ENCODE results near the gene PTEN.
"Not testable (repeated sequence)": the region's sequence is repeated elsewhere in the genome, so short reads cannot be mapped to it uniquely, and the experiment has no call there.

Gene PTEN

GRCh38 chr10:87882555-87883294 lies 19.3 kb downstream of the PTEN start:
- Histone ChIP-seq H3K9me3 (no peaks in the 10 kb centered on the region), H3K27me3 (no peaks in the 10 kb centered on the region), H3K36me3 (peaks cover 28% of the 10 kb centered on the region), H3K4me3 (ENCODE audit: low read depth, low read length) (no peak overlapping the region; the same call in 1 of the 2 replicates), H3K4me1 (peaks cover 13% of the 10 kb centered on the region)
- DNase-seq, result no peak
- TF ChIP-seq CTCF (IDR thresholded peaks at IDR 0.05; ENCODE audit: low read depth, low read length), result no peak

- peaks cover 13% of the 10 kb centered on the region for H3K4me1 ChIP-seq
- TF ChIP-seq CTCF (IDR thresholded peaks at IDR 0.05; ENCODE audit: low read depth, low read length), result no peak
- H3K9me3 ChIP-seq, result no peaks in the 10 kb centered on the region
- H3K36me3 ChIP-seq, result peaks cover 19% of the 10 kb centered on the region
- no peak for DNase-seq
- no peak overlapping the region for H3K4me3 ChIP-seq (ENCODE audit: low read depth, low read length)
- H3K27me3 ChIP-seq, result no peaks in the 10 kb centered on the region
These were observed 23.2 kb downstream of the PTEN start for GRCh38 chr10:87886635-87887034.

- Histone ChIP-seq H3K36me3 (peaks cover 19% of the 10 kb centered on the region), H3K4me3 (ENCODE audit: low read depth, low read length) (no peak overlapping the region)
These were observed 23.7 kb downstream of the PTEN start for GRCh38 chr10:87887146-87887545.

GRCh38 chr10:87887548-87888289 lies 24.3 kb downstream of the PTEN start:
- H3K4me1 ChIP-seq, result peaks cover 8% of the 10 kb centered on the region
- TF ChIP-seq CTCF (IDR thresholded peaks at IDR 0.05; ENCODE audit: low read depth, low read length), result no peak
- no peaks in the 10 kb centered on the region for H3K27me3 ChIP-seq
- no peak overlapping the region for H3K4me3 ChIP-seq (ENCODE audit: low read depth, low read length)
- H3K9me3 ChIP-seq, result no peaks in the 10 kb centered on the region
- DNase-seq, result no peak
- H3K36me3 ChIP-seq, result peaks cover 19% of the 10 kb centered on the region

More at GRCh38 chr10:87887146-87887545, 23.7 kb downstream of the PTEN start:
- Histone ChIP-seq H3K9me3 (no peaks in the 10 kb centered on the region), H3K4me1 (peaks cover 8% of the 10 kb centered on the region), H3K27me3 (no peaks in the 10 kb centered on the region)
- no peak for TF ChIP-seq CTCF (IDR thresholded peaks at IDR 0.05; ENCODE audit: low read depth, low read length)
- no peak for DNase-seq

- TF ChIP-seq CTCF (IDR thresholded peaks at IDR 0.05; ENCODE audit: low read depth, low read length), result no peak
- Histone ChIP-seq H3K4me1 (no peaks in the 10 kb centered on the region), H3K4me3 (ENCODE audit: low read depth, low read length) (no peak overlapping the region), H3K36me3 (peaks cover 3% of the 10 kb centered on the region), H3K27me3 (no peaks in the 10 kb centered on the region), H3K9me3 (no peaks in the 10 kb centered on the region)
- no peak for DNase-seq
These were observed 32.0 kb downstream of the PTEN start for GRCh38 chr10:87895430-87895829.

GRCh38 chr10:87896216-87896615 lies 32.8 kb downstream of the PTEN start:
- no peak for DNase-seq
- Histone ChIP-seq H3K27me3 (no peaks in the 10 kb centered on the region), H3K4me1 (no peaks in the 10 kb centered on the region), H3K9me3 (no peaks in the 10 kb centered on the region), H3K36me3 (peaks cover 3% of the 10 kb centered on the region), H3K4me3 (ENCODE audit: low read depth, low read length) (no peak overlapping the region)
- TF ChIP-seq CTCF (IDR thresholded peaks at IDR 0.05; ENCODE audit: low read depth, low read length), result no peak

GRCh38 chr10:87897957-87898356 lies 34.5 kb downstream of the PTEN start:
- H3K4me1 ChIP-seq; H3K9me3 ChIP-seq; H3K4me3 ChIP-seq (ENCODE audit: low read depth, low read length); DNase-seq; H3K27me3 ChIP-seq; H3K36me3 ChIP-seq: not testable (repeated sequence)

GRCh38 chr10:87903396-87903795 lies 40.0 kb downstream of the PTEN start:
- H3K27me3 ChIP-seq; H3K4me3 ChIP-seq (ENCODE audit: low read depth, low read length); H3K4me1 ChIP-seq; DNase-seq; H3K9me3 ChIP-seq: not testable (repeated sequence)
- H3K36me3 ChIP-seq, result peaks cover 21% of the 10 kb centered on the region

Measured in BE2C (cell line).